ENCODE results near the gene P2RY8.
"Not testable (repeated sequence)": the region's sequence is repeated elsewhere in the genome, so short reads cannot be mapped to it uniquely, and the experiment has no call there.

P2RY8 gene

DNA sequence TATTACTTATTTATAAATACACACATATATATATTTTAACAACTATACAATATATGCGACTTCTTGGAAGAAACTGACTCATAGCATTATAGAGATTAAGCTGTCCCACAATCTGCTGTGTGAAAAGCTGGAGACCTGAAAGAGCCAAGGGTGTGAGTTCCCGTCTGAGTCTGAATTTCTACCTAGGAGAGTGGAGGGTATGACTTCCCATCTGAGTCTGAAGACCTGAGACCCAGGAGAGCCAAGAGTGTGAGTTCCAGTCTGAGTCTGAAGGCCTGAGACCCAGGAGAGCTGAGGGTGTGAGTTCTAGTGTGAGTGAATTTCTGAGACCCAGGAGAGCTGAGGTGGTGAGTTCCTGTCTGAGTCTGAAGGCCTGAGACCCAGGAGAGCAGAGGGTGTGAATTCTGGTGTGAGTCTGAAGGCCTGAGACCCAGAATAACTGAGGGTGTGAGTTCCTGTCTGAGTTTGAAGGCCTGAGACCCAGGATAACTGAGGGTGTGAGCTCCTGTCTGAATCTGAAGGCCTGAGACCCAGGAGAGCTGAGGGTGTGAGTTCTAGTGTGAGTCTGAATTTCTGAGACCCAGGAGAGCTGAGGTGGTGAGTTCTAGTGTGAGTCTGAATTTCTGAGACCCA, 8.9 kb upstream of the P2RY8 start:
- TF ChIP-seq BCL11A (tag by site-specific recombination; IDR thresholded peaks at IDR 0.05; ENCODE audit: low read depth), result no peak
- TF ChIP-seq ZNF16 (tag by site-specific recombination; IDR thresholded peaks at IDR 0.05; ENCODE audit: low read depth), result no peak
- no peak for TF ChIP-seq ZNF335 (tag by site-specific recombination; conservative IDR thresholded peaks at IDR 0.05)
- no peak for TF ChIP-seq HOXA7 (CRISPR knock-in tag; IDR thresholded peaks at IDR 0.05; ENCODE audit: borderline replicate concordance)
- TF ChIP-seq, protein P1, sequence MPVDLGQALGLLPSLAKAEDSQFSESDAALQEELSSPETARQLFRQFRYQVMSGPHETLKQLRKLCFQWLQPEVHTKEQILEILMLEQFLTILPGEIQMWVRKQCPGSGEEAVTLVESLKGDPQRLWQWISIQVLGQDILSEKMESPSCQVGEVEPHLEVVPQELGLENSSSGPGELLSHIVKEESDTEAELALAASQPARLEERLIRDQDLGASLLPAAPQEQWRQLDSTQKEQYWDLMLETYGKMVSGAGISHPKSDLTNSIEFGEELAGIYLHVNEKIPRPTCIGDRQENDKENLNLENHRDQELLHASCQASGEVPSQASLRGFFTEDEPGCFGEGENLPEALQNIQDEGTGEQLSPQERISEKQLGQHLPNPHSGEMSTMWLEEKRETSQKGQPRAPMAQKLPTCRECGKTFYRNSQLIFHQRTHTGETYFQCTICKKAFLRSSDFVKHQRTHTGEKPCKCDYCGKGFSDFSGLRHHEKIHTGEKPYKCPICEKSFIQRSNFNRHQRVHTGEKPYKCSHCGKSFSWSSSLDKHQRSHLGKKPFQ (tag by site-specific recombination; IDR thresholded peaks at IDR 0.05), result no peak
- TF ChIP-seq ZNF239 (tag by site-specific recombination; IDR thresholded peaks at IDR 0.05), result no peak
- TF ChIP-seq ZNF366 (tag by site-specific recombination; conservative IDR thresholded peaks at IDR 0.05), result no peak
- TF ChIP-seq ZNF514 (tag by site-specific recombination; IDR thresholded peaks at IDR 0.05), result no peak
- TF ChIP-seq ZNF266 (tag by site-specific recombination; IDR thresholded peaks at IDR 0.05; ENCODE audit: low read depth), result no peak
- TF ChIP-seq, protein P2, sequence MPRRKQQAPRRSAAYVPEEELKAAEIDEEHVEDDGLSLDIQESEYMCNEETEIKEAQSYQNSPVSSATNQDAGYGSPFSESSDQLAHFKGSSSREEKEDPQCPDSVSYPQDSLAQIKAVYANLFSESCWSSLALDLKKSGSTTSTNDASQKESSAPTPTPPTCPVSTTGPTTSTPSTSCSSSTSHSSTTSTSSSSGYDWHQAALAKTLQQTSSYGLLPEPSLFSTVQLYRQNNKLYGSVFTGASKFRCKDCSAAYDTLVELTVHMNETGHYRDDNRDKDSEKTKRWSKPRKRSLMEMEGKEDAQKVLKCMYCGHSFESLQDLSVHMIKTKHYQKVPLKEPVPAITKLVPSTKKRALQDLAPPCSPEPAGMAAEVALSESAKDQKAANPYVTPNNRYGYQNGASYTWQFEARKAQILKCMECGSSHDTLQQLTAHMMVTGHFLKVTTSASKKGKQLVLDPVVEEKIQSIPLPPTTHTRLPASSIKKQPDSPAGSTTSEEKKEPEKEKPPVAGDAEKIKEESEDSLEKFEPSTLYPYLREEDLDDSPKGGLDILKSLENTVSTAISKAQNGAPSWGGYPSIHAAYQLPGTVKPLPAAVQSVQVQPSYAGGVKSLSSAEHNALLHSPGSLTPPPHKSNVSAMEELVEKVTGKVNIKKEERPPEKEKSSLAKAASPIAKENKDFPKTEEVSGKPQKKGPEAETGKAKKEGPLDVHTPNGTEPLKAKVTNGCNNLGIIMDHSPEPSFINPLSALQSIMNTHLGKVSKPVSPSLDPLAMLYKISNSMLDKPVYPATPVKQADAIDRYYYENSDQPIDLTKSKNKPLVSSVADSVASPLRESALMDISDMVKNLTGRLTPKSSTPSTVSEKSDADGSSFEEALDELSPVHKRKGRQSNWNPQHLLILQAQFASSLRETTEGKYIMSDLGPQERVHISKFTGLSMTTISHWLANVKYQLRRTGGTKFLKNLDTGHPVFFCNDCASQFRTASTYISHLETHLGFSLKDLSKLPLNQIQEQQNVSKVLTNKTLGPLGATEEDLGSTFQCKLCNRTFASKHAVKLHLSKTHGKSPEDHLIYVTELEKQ (tag by site-specific recombination; IDR thresholded peaks at IDR 0.05; ENCODE audit: borderline replicate concordance), result no peak
- no peak for TF ChIP-seq ZNF404 (tag by site-specific recombination; IDR thresholded peaks at IDR 0.05)
- TF ChIP-seq ZNF623 (tag by site-specific recombination; IDR thresholded peaks at IDR 0.05), result no peak
- Histone ChIP-seq H3K9me3 (ENCODE audit: control insufficient read depth, insufficient read depth, low read depth, low read length) (no peaks in the 10 kb centered on the region), H3K4me1 (ENCODE audit: control insufficient read depth, insufficient read depth, low read length) (no peaks in the 10 kb centered on the region), H3K27ac (ENCODE audit: extremely low read depth, low read depth, low read length) (no peak overlapping the region), H3K36me3 (ENCODE audit: control insufficient read depth in 2 of 2, insufficient read depth in 1 of 2, low read length in 2 of 2) (no peaks in the 10 kb centered on the region), H3K4me3 (ENCODE audit: low read depth, low read length) (no peak overlapping the region)
- ChIA-PET CTCF (no interaction called here), POLR2A (no interaction called here)

DNA sequence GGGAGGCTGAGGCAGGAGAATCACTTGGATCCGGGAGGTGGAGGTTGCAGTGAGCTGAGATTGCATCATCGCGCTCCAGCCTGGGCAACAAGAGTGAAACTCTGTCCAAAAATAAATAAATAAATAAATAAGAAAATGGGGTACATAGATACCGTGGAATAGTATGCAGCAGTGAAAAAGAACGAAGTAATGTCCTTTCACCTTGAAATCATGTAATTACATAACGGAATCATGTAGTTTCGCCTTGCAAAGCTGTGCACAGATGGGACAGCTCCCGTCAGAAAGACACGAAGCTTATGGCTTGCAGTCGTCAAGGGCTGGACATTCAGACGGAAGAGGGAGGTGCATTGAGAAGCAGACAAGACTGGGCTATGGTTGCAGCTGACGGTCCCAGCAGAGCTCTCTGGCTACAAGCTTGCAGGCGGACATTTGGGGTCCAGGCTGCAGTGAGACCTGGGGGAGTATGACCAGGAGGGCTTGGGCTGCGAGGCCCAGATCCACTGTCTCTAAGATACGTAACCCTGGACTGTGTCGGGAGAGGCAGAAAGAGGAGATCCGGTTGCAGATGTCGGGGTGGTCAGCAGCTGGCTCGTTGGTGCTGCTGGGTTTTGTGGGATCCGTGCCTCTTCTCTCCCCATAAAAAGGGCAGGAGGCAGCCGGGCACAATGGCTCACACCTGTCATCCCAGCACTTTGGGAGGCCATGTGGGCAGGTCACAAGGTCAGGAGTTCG, 6.2 kb upstream of the P2RY8 start:
- no peak overlapping the region for H3K27ac ChIP-seq (ENCODE audit: extremely low read depth, low read depth, low read length)
- no peak for TF ChIP-seq ZNF266 (tag by site-specific recombination; IDR thresholded peaks at IDR 0.05; ENCODE audit: low read depth)
- TF ChIP-seq, protein P3, sequence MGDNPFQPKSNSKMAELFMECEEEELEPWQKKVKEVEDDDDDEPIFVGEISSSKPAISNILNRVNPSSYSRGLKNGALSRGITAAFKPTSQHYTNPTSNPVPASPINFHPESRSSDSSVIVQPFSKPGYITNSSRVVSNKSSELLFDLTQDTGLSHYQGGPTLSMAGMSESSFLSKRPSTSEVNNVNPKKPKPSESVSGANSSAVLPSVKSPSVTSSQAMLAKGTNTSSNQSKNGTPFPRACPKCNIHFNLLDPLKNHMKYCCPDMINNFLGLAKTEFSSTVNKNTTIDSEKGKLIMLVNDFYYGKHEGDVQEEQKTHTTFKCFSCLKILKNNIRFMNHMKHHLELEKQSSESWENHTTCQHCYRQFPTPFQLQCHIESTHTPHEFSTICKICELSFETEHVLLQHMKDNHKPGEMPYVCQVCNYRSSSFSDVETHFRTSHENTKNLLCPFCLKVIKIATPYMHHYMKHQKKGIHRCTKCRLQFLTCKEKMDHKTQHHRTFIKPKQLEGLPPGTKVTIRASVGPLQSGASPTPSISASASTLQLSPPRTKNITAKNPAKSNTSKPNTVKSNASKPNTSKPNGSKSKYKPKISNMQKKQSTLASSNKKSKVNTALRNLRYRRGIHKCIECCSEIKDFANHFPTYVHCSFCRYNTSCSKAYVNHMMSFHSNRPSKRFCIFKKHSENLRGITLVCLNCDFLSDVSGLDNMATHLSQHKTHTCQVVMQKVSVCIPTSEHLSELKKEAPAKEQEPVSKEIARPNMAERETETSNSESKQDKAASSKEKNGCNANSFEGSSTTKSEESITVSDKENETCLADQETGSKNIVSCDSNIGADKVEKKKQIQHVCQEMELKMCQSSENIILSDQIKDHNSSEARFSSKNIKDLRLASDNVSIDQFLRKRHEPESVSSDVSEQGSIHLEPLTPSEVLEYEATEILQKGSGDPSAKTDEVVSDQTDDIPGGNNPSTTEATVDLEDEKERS (tag by site-specific recombination; IDR thresholded peaks at IDR 0.05), result 0 out of 2 replicates have a peak, but pooled peaks have one; percentile 35
- peak; percentile 86 for TF ChIP-seq ZNF146 (tag by site-specific recombination; IDR thresholded peaks at IDR 0.05)
- no peaks in the 10 kb centered on the region for H3K4me1 ChIP-seq (ENCODE audit: control insufficient read depth, insufficient read depth, low read length)
- no peaks in the 10 kb centered on the region for H3K36me3 ChIP-seq (ENCODE audit: control insufficient read depth in 2 of 2, insufficient read depth in 1 of 2, low read length in 2 of 2)
- ChIA-PET POLR2A (no interaction called here), CTCF (no interaction called here)
- no peaks in the 10 kb centered on the region for H3K9me3 ChIP-seq (ENCODE audit: control insufficient read depth, insufficient read depth, low read depth, low read length)
- H3K4me3 ChIP-seq (ENCODE audit: low read depth, low read length), result no peak overlapping the region

DNA sequence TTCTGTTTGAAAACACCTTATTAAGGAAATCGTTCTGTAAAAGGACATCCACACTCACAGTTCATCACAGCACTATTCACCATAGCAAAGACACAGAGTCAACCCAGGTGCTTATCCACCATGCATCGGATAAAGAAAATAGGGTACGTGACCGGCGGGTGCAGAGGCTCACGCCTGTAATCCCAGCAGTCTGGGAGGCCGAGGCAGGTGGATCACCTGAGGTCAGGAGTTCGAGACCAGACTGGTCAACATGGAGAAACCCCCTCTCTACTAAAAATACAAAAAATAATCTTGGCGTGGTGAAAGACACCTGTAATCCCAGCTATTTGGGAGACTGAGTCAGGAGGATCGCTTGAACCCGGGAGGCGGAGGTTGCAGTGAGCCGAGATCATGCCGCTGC, 2.2 kb upstream of the P2RY8 start:
- CTCF ChIA-PET; H3K36me3 ChIP-seq (ENCODE audit: control insufficient read depth in 2 of 2, insufficient read depth in 1 of 2, low read length in 2 of 2): not testable (repeated sequence)

DNA sequence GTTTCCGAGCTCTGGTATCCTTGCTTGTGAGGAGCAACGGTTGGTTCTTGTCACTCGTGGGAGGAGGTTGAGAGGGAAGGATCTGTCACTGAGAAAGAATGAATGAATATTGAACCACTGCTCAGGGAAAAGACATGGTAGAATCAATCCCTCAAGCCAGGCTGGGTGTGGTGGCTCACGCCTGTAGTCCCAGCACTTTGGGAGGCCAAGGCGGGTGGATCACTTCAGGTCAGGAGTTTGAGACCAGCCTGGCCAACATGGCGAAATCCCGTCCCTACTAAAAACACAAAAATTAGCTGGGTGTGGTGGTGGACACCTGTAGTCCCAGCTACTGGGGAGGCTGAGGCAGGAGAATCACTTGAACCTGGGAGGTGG, 718 bp upstream of the P2RY8 start:
- H3K9me3 ChIP-seq (ENCODE audit: control insufficient read depth, insufficient read depth, low read depth, low read length); CTCF ChIA-PET; H3K4me3 ChIP-seq (ENCODE audit: low read depth, low read length); POLR2A ChIA-PET; H3K36me3 ChIP-seq (ENCODE audit: control insufficient read depth in 2 of 2, insufficient read depth in 1 of 2, low read length in 2 of 2); H3K27ac ChIP-seq (ENCODE audit: extremely low read depth, low read depth, low read length); H3K4me1 ChIP-seq (ENCODE audit: control insufficient read depth, insufficient read depth, low read length): not testable (repeated sequence)

More for the DNA sequence above, 2.2 kb upstream of the P2RY8 start:
- POLR2A ChIA-PET; H3K27ac ChIP-seq (ENCODE audit: extremely low read depth, low read depth, low read length); H3K4me3 ChIP-seq (ENCODE audit: low read depth, low read length); H3K4me1 ChIP-seq (ENCODE audit: control insufficient read depth, insufficient read depth, low read length); H3K9me3 ChIP-seq (ENCODE audit: control insufficient read depth, insufficient read depth, low read depth, low read length): not testable (repeated sequence)

Data from HEK293 (cell line).